Right renal cortex interstitium (tissue), 3 donors: Measurements from ENCODE around the gene DYTN. TPM values are rescaled to one million over a fixed set of nuclear protein-coding genes. Genes with fewer than 3 reads are reported as not detected.

Experiments used
- DNase-seq, 3 donors: peaks; one replicate each; pipeline ENCODE4 v3.0.0-alpha.2; 2013; ENCODE audit warnings: low read depth in 3 of 3, low spot score in 2 of 3
- polyA plus RNA-seq, 3 donors: library from polyadenylated mRNA; unstranded; fragments of 120-200 nt; gene quantifications; one replicate each; pipeline ENCODE4 v1.2.1, GENCODE V29; 2013; ENCODE audit not compliant: insufficient read length in 3 of 3

The DYTN gene
- polyA plus RNA-seq, 3 donors: not detected

DNA sequence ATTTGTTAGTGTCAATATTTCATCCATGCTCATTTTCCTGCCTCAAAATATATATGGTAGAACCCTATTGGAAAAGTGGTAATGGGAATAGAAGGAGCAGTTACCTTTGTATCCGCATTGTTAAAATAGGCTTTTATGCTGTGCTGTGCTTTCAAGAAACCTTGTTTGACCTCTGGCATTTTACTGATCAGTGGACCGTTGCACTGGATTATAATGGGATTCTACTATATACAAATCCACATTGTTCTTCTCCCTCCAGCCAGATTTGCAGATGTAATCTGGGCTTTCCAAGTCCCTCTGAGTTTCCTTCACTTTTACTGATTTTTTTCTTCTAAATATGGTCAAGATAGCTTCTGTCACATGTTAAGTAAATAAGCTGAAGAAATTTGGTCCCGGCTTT lies 99.2 kb downstream of the DYTN start:
- no peak for DNase-seq

- DNase-seq: no peak
Measured at GRCh38 chr2:206616151-206616550, 102.0 kb downstream of the DYTN start.

DNA sequence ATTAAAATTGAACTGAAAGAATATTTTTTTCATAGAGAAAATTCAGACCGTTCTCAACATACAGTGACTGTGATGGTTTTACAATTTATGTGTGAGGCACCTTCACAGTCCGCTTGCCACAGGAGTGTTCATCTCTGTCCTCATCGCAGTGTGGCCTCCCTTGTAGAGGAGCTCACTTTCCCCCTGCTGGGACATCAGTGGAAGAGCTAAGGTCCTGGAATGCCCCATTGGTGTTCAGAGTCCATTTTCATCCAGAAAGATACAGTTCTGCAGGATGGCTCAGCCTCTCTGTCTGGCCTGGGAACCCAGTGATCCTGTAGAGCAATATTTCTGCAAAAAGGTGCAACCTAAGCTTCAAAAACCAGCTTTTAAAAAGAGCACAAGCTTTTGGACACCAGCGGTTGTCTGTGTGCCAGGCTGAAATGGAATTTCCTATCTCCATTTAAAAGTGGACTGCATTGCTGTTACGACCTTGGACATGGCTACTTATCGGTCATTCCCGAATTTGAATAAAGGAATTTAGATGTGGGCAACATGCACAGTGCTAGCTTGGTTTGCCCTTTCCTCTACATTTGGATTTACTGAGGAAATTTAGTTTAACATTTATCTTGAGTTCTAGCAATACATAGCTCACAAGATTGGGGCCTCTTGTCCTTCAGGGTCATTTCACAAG lies 102.6 kb downstream of the DYTN start:
- DNase-seq: no peak

- DNase-seq: no peak
Measured at GRCh38 chr2:206614811-206615210, 103.4 kb downstream of the DYTN start.

DNA sequence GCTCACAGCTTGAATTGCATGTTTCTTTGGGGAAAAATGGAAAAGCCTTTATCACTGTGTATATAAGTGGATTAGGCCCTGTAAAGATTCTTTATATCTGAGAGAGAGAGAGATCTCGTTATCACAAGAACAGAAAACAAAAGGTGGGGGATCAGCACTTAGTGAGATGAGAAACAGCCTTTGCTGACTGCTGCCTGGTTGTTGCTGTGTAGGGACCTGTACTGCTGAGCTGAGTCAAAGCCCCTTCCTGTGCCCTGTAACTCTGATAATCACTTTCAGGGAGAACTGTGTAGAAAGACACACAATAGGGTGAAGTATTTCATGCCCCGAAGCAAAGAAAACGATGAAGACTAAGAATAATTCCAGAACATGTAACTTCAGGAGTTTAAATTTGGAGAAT lies 106.5 kb downstream of the DYTN start:
- DNase-seq: no peak

DNA sequence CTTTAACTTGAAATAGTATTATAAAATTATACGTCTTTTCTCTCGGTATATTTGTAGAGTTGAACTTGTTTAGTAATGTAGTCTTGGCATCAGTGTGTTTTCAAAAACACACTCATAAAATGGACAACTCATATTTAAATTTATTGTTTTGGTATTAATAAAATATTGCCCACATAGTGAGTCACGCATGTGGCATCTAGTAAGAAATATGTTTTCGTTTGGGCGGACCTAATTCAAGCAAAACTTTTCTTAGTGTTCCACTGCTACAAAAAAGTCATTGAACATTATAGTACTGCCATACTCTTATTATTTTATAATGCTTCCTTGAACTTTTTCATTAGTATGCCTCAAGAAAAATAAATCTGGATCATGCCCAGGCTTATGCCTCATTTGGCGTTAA lies 107.0 kb downstream of the DYTN start:
- DNase-seq: no peak

GRCh38 chr2:206610451-206610850 lies 107.7 kb downstream of the DYTN start:
- DNase-seq: no peak

DNA sequence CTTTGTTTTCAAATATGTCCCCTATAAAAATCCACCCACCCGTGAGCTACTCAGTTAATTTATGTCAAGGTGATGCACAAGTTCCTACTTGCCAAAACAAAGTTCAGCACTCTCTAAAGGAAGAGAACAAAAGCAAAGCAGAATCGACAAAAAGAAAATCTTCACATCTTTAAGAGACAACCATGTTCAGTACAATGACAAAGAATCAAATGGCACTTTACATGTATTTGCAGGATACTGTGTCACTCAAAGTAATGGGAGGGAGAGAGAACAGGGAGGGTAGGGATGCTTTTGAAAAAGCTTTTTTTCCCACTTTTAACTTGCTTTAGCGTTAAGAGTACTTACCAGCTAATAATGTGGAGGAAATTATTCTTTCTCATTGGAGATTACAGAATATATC lies 115.0 kb downstream of the DYTN start:
- no peak for DNase-seq

Other genes starting within 250 kb of the DYTN start
- not detected for gene FAM237A, start 75.9 kb downstream of the DYTN start, polyA plus RNA-seq
- 10 to 100 TPM; 14.1 to 17.8 (median 17.0) TPM for gene MDH1B, start 46.9 kb upstream of the DYTN start, polyA plus RNA-seq
- gene FASTKD2, start 47.2 kb upstream of the DYTN start, polyA plus RNA-seq: 10 to 100 TPM; 41.2 to 45.9 (median 44.9) TPM
- gene CPO, start 221.1 kb upstream of the DYTN start, polyA plus RNA-seq: 1 to 10 TPM; 1.2 to 1.6 (median 1.3) TPM